Caco-2 (cell line): ENCODE results near the gene KLC1. TPM values are rescaled to one million over a fixed set of nuclear protein-coding genes. Genes with fewer than 3 reads are reported as not detected.

Source experiments
- BruUV-seq: library from RNA; stranded (reverse); fragments of 400-500 nt; replicated peaks from 2 replicates; lab custom pipeline; 2021; lab: Mats Ljungman, UMichigan
- CTCF ChIA-PET: fragments of 300-600 bp; sonication (Branson Sonifier 250); formaldehyde crosslinking; loops from one replicate; lab custom pipeline; 2022; ENCODE audit warnings: antibody characterized with exemption; lab: Charles Lee
- POLR2A ChIA-PET: fragments of 300-600 bp; sonication (Branson Sonifier 250); formaldehyde crosslinking; loops from one replicate; lab custom pipeline; 2022; ENCODE audit warnings: antibody characterized with exemption; lab: Charles Lee
- DNase-seq, 2 experiments: peaks; one replicate each; pipeline versions ENCODE4 v3.0.0 to v3.0.0-alpha.2; 2020 to 2022
- H3K27me3 ChIP-seq: replicated peaks from 2 replicates; pipeline ENCODE4 v1.6.0; 2011; ENCODE audit warnings: low read length; ENCODE audit not compliant: control insufficient read depth, insufficient read depth
- H3K36me3 ChIP-seq: 2 replicates; pipeline ENCODE4 v1.5.1; 2011; ENCODE audit warnings: low read length; ENCODE audit not compliant: control insufficient read depth, insufficient read depth
- H3K4me1 ChIP-seq: fragments of 250-450 bp; sonication (Bioruptor Pico); 2 replicates; pipeline ENCODE4 v1.5.1; 2020; ENCODE audit warnings: mild to moderate bottlenecking
- H3K4me3 ChIP-seq: 2 replicates; pipeline ENCODE4 v1.5.1; 2011; ENCODE audit warnings: low read depth, mild to moderate bottlenecking, control low read depth, low read length
- H3K9me3 ChIP-seq: fragments of 250-450 bp; sonication (Bioruptor Pico); 2 replicates; pipeline ENCODE4 v1.5.1; 2020; ENCODE audit warnings: mild to moderate bottlenecking, moderate library complexity
- H3K27ac Mint-ChIP-seq: one replicate; pipeline ENCODE4 v1.8.0; 2022; ENCODE audit warnings: mixed read lengths; ENCODE audit not compliant: unreplicated experiment
- H3K27me3 Mint-ChIP-seq: one replicate; pipeline ENCODE4 v1.8.0; 2022; ENCODE audit warnings: mixed read lengths; ENCODE audit not compliant: insufficient read depth, unreplicated experiment
- H3K36me3 Mint-ChIP-seq: one replicate; pipeline ENCODE4 v1.8.0; 2022; ENCODE audit warnings: mild to moderate bottlenecking, mixed read lengths; ENCODE audit not compliant: insufficient read depth, unreplicated experiment
- H3K4me1 Mint-ChIP-seq: one replicate; pipeline ENCODE4 v1.8.0; 2022; ENCODE audit warnings: low read depth, mixed read lengths; ENCODE audit not compliant: unreplicated experiment
- H3K4me3 Mint-ChIP-seq: one replicate; pipeline ENCODE4 v1.8.0; 2022; ENCODE audit warnings: mild to moderate bottlenecking, moderate library complexity, mixed read lengths; ENCODE audit not compliant: unreplicated experiment
- H3K9me3 Mint-ChIP-seq: one replicate; pipeline ENCODE4 v1.8.0; 2022; ENCODE audit warnings: mixed read lengths; ENCODE audit not compliant: unreplicated experiment
- intact Hi-C: fragments of 100-400 bp; cut with micrococcal nuclease; formaldehyde crosslinking; loops from one replicate; pipeline ENCODE4 v1.10.0; 2022; ENCODE audit not compliant: unreplicated experiment
- total RNA-seq: library from RNA; stranded (reverse); gene quantifications from 2 replicates; pipeline ENCODE4 v1.2.3, GENCODE V29; 2022
- TF ChIP-seq, protein P1 (sequence below), 2 experiments: fragments of 200-600 bp in 1 of 2; IDR thresholded peaks; 1 replicate in 1 of 2; 2 replicates in 1 of 2; pipeline versions ENCODE4 v1.5.1 to v1.8.0; 2011 to 2022; ENCODE audit warnings: antibody characterized with exemption in 1 of 2, control low read depth in 1 of 2, inconsistent platforms in 1 of 2, low read depth in 1 of 2, low read length in 1 of 2, mild to moderate bottlenecking in 1 of 2, moderate library complexity in 1 of 2; ENCODE audit not compliant: insufficient read depth in 1 of 2, severe bottlenecking in 1 of 2, unreplicated experiment in 1 of 2

The KLC1 gene
- total RNA-seq, 1 experiment from 2014 or later, result 110 TPM

DNA sequence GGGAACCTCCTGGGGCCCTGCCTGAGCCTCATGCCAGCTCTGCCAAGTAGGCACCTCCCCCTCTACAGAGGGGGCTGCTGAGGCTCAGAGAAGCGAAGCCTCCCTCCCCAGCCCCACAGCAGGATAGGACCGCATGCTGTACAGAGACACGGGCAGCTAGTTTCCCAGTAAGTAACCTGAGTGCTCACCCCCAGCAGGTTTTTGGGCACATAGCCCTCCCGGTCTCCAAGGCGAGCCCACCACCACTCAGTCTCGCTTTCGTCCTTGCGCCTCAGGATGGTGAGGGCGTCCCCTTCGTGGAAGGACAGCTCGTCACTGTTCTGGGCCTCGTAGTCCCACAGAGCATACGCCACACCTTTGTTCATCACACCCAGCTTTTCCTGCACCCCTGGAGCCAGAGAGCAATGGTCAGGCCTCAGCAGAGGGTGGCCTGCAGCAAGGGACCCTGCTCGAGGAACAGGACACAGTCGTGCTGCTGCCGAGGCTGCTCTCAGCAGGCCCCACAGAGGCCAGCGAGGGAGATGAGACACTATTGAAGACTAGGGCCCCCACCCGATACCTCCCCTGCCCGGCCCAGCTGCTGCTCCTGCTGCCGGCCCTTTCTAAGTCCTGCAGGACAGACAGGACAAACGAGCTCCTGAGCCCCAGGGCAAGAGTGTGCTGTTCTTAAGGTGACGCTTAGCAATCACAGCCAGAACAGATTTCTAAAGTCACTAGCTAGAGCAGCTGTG is 107.0 kb downstream of the KLC1 start:
- Histone ChIP-seq H3K9me3 (no peaks in the 10 kb centered on the region), H3K4me3 (no peak overlapping the region), H3K27me3 (no peaks in the 10 kb centered on the region), H3K4me1 (no peaks in the 10 kb centered on the region), H3K36me3 (peaks cover 5% of the 10 kb centered on the region; the same call in 1 of the 2 replicates)
- intact Hi-C loops, result no loop called here
- no peak overlapping the region for H3K4me3 Mint-ChIP-seq
- peaks cover 9% of the 10 kb centered on the region for H3K36me3 Mint-ChIP-seq
- BruUV-seq, result no TSS peak
- peak in 1 of 2 experiments; percentile 32 for DNase-seq
- TF ChIP-seq, protein P1, sequence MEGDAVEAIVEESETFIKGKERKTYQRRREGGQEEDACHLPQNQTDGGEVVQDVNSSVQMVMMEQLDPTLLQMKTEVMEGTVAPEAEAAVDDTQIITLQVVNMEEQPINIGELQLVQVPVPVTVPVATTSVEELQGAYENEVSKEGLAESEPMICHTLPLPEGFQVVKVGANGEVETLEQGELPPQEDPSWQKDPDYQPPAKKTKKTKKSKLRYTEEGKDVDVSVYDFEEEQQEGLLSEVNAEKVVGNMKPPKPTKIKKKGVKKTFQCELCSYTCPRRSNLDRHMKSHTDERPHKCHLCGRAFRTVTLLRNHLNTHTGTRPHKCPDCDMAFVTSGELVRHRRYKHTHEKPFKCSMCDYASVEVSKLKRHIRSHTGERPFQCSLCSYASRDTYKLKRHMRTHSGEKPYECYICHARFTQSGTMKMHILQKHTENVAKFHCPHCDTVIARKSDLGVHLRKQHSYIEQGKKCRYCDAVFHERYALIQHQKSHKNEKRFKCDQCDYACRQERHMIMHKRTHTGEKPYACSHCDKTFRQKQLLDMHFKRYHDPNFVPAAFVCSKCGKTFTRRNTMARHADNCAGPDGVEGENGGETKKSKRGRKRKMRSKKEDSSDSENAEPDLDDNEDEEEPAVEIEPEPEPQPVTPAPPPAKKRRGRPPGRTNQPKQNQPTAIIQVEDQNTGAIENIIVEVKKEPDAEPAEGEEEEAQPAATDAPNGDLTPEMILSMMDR (IDR thresholded peaks at IDR 0.05; ENCODE audit: insufficient read depth in 1 of 2, low read depth in 1 of 2, low read length in 1 of 2, severe bottlenecking in 1 of 2, unreplicated experiment in 1 of 2), result no peak
- H3K4me1 Mint-ChIP-seq, result no peaks in the 10 kb centered on the region
- ChIA-PET CTCF (no interaction called here), POLR2A (no interaction called here)
- no peak overlapping the region for H3K27ac Mint-ChIP-seq
- no peaks in the 10 kb centered on the region for H3K9me3 Mint-ChIP-seq
- H3K27me3 Mint-ChIP-seq, result no peaks in the 10 kb centered on the region

DNA sequence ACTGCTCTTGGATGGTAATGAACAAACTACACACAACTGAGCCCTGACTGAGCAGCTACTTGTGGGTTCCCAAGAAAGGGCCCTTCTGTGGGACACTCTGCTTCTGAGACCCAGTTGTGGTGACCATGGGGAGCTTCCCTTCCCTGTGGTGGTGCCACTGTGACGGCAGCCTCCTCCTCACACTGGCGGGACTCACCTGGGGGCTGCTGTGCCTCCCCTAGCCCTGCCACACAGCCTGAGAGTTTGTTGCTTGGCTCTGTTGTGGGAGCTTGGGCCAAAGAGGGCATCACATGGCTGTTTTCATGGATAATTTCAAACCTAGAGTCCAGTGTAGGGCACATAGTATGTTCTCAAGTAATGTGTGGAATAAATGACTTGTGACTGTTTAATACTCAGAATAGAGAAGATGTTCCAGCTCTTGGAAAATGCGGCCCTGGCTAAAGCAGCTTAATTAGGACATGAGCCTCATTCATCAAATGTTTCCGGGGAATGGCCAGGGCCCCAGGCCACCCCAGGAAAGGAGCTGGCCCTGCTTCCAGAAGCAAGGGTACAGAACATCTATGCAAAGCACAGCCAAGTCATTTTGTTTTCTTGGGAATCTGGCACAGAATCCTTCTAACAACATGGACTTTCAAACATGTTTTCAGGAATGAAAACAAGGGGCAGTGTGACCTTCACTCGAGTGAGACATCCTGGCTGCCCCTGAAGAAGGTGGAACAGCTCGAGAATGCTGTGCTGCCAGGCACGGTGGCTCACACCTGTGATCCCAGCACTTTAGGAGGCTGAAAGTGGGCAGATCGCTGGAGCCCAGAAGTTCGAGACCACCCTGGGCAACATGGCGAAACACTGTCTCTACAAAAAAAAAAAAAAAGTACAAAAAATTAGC is 107.8 kb downstream of the KLC1 start:
- Mint-ChIP-seq H3K36me3 (peaks cover 8% of the 10 kb centered on the region), H3K4me3 (no peak overlapping the region), H3K27me3 (no peaks in the 10 kb centered on the region), H3K27ac (no peak overlapping the region), H3K4me1 (no peaks in the 10 kb centered on the region), H3K9me3 (no peaks in the 10 kb centered on the region)
- ChIA-PET CTCF (interaction anchor here (0.6 kb wide), 1 partner anchor 22 kb away, joined by 5 read pairs; no protein-coding TSS in a partner anchor), POLR2A (no interaction called here)
- Histone ChIP-seq H3K36me3 (peaks cover 5% of the 10 kb centered on the region; the same call in 1 of the 2 replicates), H3K27me3 (no peaks in the 10 kb centered on the region), H3K4me3 (no peak overlapping the region), H3K4me1 (no peaks in the 10 kb centered on the region), H3K9me3 (no peaks in the 10 kb centered on the region)
- no TSS peak for BruUV-seq
- DNase-seq, result no peak
- intact Hi-C loops, result no loop called here
- TF ChIP-seq, protein P1 (IDR thresholded peaks at IDR 0.05; ENCODE audit: insufficient read depth in 1 of 2, low read depth in 1 of 2, low read length in 1 of 2, severe bottlenecking in 1 of 2, unreplicated experiment in 1 of 2), result no peak

DNA sequence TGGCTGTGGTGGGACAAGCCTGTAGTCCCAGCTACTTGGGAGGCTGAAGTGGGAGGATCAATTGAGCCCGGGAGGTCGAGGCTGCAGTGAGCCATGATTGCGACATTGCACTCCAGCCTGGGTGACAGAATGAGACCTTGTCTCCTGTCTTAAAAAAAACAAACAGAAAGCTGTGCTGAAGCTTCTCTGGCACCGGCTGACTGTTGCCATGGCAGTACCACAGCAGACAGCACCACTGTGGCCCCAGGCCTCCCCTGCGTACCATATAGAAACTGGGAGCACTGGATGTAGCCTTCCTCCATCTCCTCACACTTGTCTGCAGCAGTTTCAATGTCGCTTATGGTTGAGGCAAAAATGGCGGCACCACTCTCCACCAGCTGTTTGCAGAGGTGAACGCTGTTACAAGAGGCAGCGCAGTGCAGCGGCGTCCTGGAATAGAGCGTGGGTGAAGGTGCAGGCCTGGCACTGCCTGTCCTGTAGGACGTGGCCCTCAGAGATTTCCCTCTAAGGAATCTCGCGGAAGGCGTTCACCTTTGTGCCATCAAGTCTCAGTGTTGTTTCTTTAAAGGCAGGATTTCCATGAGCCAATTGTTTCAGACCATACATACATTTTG is 108.5 kb downstream of the KLC1 start:
- ChIA-PET POLR2A (no interaction called here), CTCF (interaction anchor here (0.6 kb wide), 1 partner anchor 23 kb away, joined by 5 read pairs; no protein-coding TSS in a partner anchor)
- H3K4me1 Mint-ChIP-seq, result no peaks in the 10 kb centered on the region

More for the DNA sequence above, 108.5 kb downstream of the KLC1 start:
- Histone ChIP-seq H3K4me3 (no peak overlapping the region), H3K27me3 (no peaks in the 10 kb centered on the region), H3K9me3 (no peaks in the 10 kb centered on the region), H3K4me1 (no peaks in the 10 kb centered on the region), H3K36me3 (peaks cover 5% of the 10 kb centered on the region; the same call in 1 of the 2 replicates)
- BruUV-seq, result no TSS peak
- TF ChIP-seq, protein P1 (IDR thresholded peaks at IDR 0.05; ENCODE audit: insufficient read depth in 1 of 2, low read depth in 1 of 2, low read length in 1 of 2, severe bottlenecking in 1 of 2, unreplicated experiment in 1 of 2), result no peak
- Mint-ChIP-seq H3K27ac (no peak overlapping the region), H3K27me3 (no peaks in the 10 kb centered on the region), H3K36me3 (peaks cover 6% of the 10 kb centered on the region), H3K4me3 (no peak overlapping the region), H3K9me3 (no peaks in the 10 kb centered on the region)
- intact Hi-C loops, result no loop called here
- DNase-seq, result no peak
